Panc1 (cell line): ENCODE measurements around the gene MIOX. TPM values are rescaled to one million over a fixed set of nuclear protein-coding genes. Genes with fewer than 3 reads are reported as not detected.

Experiments
- ATAC-seq: fragments of 200-7000 bp; cut with Tn5 transposase; 2 replicates; pipeline ENCODE4 v1.9.1; 2020; ENCODE audit warnings: mild to moderate bottlenecking, moderate library complexity
- BruUV-seq: library from RNA; stranded (reverse); fragments of 400-500 nt; replicated peaks from 2 replicates; lab custom pipeline; 2021; lab: Mats Ljungman, UMichigan
- CTCF ChIA-PET: fragments of 300-600 bp; sonication (Branson Sonifier 250); formaldehyde crosslinking; loops from one replicate; lab custom pipeline; 2022; ENCODE audit warnings: antibody characterized with exemption; lab: Charles Lee
- POLR2A ChIA-PET: fragments of 300-600 bp; sonication (Branson Sonifier 250); formaldehyde crosslinking; loops from one replicate; lab custom pipeline; 2022; ENCODE audit warnings: antibody characterized with exemption; lab: Charles Lee
- DNase-seq: peaks from one replicate; pipeline ENCODE4 v3.0.0-alpha.2; 2010; ENCODE audit warnings: low read depth, low spot score
- H3K27ac ChIP-seq: 2 replicates; pipeline ENCODE4 v1.5.1; 2011; ENCODE audit warnings: mild to moderate bottlenecking, low read length, inconsistent platforms
- H3K27me3 ChIP-seq: fragments of 200-500 bp; sonication (Bioruptor generic); 2 replicates; pipeline ENCODE4 v1.6.0; 2014; ENCODE audit warnings: low read length, inconsistent platforms; ENCODE audit not compliant: control insufficient read depth, insufficient read depth
- H3K36me3 ChIP-seq: fragments of 200-500 bp; sonication (Bioruptor generic); 2 replicates; pipeline ENCODE4 v1.5.1; 2014; ENCODE audit warnings: inconsistent platforms, mild to moderate bottlenecking, low read length, moderate library complexity; ENCODE audit not compliant: control insufficient read depth, insufficient read depth
- H3K4me1 ChIP-seq: 2 replicates; pipeline ENCODE4 v1.5.1; 2011; ENCODE audit warnings: inconsistent platforms, mild to moderate bottlenecking, low read length, moderate library complexity; ENCODE audit not compliant: control insufficient read depth, insufficient read depth
- H3K4me3 ChIP-seq, 2 experiments: 2 replicates each; pipeline ENCODE4 v1.5.1; 2011 to 2012; ENCODE audit warnings: low read depth in 2 of 2, low read length in 2 of 2, mild to moderate bottlenecking in 2 of 2, inconsistent platforms in 1 of 2, moderate library complexity in 1 of 2
- H3K9me3 ChIP-seq: fragments of 200-500 bp; sonication (Bioruptor generic); 2 replicates; pipeline ENCODE4 v1.5.1; 2014; ENCODE audit warnings: low read depth, mild to moderate bottlenecking, inconsistent platforms, low read length, moderate library complexity; ENCODE audit not compliant: control insufficient read depth, insufficient read depth
- CTCF ChIP-seq: fragments of 450-650 bp; IDR thresholded peaks from 2 replicates; pipeline ENCODE4 v1.5.1; 2017; ENCODE audit warnings: mild to moderate bottlenecking
- POLR2AphosphoS5 ChIP-seq: IDR thresholded peaks from 2 replicates; pipeline ENCODE4 v1.6.1; 2012; ENCODE audit warnings: mild to moderate bottlenecking, low read depth, low read length, moderate library complexity
- REST ChIP-seq, 2 experiments: IDR thresholded peaks; 2 replicates each; pipeline ENCODE4 v1.6.1; 2011 to 2012; ENCODE audit warnings: low read depth in 2 of 2, control low read depth in 1 of 2, low read length in 1 of 2, mild to moderate bottlenecking in 1 of 2, moderate library complexity in 1 of 2; ENCODE audit not compliant: insufficient read depth in 1 of 2
- SIN3A ChIP-seq: IDR thresholded peaks from 2 replicates; pipeline ENCODE4 v1.6.1; 2012; ENCODE audit warnings: low read depth, mild to moderate bottlenecking, low read length, moderate library complexity, borderline replicate concordance; ENCODE audit not compliant: insufficient read depth
- TCF7L2 ChIP-seq: IDR thresholded peaks from 2 replicates; pipeline ENCODE4 v1.6.1; 2011; ENCODE audit warnings: mild to moderate bottlenecking, low read depth, low read length, inconsistent platforms
- in situ Hi-C: cut with HindIII; loops from 2 replicates; pipeline ENCODE4 v1.10.0; 2016; ENCODE audit warnings: low sequenced_read_pairs, low pct_unique_long_range_greater_than_20kb
- intact Hi-C: fragments of 100-400 bp; cut with micrococcal nuclease; formaldehyde crosslinking; loops from one replicate; pipeline ENCODE4 v1.10.0; 2022; ENCODE audit not compliant: unreplicated experiment
- total RNA-seq: library from RNA; stranded (reverse); gene quantifications from one replicate; pipeline ENCODE4 v1.2.1, GENCODE V29; 2021; ENCODE audit not compliant: unreplicated experiment

MIOX gene
- total RNA-seq, 1 experiment from 2014 or later: 0.23 TPM

GRCh38 chr22:50516891-50517290 lies 30.2 kb downstream of the MIOX start:
- ATAC-seq: no peak
- Histone ChIP-seq H3K36me3 (no peaks in the 10 kb centered on the region), H3K4me3 (no peak overlapping the region), H3K27me3 (no peaks in the 10 kb centered on the region), H3K9me3 (no peaks in the 10 kb centered on the region), H3K27ac (no peak overlapping the region), H3K4me1 (no peaks in the 10 kb centered on the region)
- ChIA-PET CTCF (no interaction called here), POLR2A (no interaction called here)
- in situ Hi-C loops: no loop called here
- intact Hi-C loops: no loop called here
- no TSS peak for BruUV-seq
- TF ChIP-seq POLR2AphosphoS5 (no peak), SIN3A (no peak), CTCF (no peak), TCF7L2 (no peak), REST (IDR thresholded peaks at IDR 0.05; ENCODE audit: insufficient read depth in 1 of 2, low read depth in 2 of 2, low read length in 1 of 2) (no peak)
- DNase-seq: no peak

- H3K4me1 ChIP-seq: no peaks in the 10 kb centered on the region
- in situ Hi-C loops: no loop called here
- no peaks in the 10 kb centered on the region for H3K27me3 ChIP-seq
- H3K36me3 ChIP-seq: no peaks in the 10 kb centered on the region
- ChIA-PET CTCF (no interaction called here), POLR2A (no interaction called here)
- BruUV-seq: no TSS peak
- H3K4me3 ChIP-seq: no peak overlapping the region
- no peak for ATAC-seq
- no peak for DNase-seq
- no peaks in the 10 kb centered on the region for H3K9me3 ChIP-seq
- TF ChIP-seq TCF7L2 (no peak), SIN3A (no peak), CTCF (no peak), REST (IDR thresholded peaks at IDR 0.05; ENCODE audit: insufficient read depth in 1 of 2, low read depth in 2 of 2, low read length in 1 of 2) (no peak), POLR2AphosphoS5 (no peak)
- H3K27ac ChIP-seq: no peak overlapping the region
- intact Hi-C loops: no loop called here
Observed at GRCh38 chr22:50517495-50518260, 31.0 kb downstream of the MIOX start.
